ENCODE data around the gene NECTIN2.
"Not testable (repeated sequence)": the region's sequence is repeated elsewhere in the genome, so short reads cannot be mapped to it uniquely, and the experiment has no call there.

The NECTIN2 gene

DNA sequence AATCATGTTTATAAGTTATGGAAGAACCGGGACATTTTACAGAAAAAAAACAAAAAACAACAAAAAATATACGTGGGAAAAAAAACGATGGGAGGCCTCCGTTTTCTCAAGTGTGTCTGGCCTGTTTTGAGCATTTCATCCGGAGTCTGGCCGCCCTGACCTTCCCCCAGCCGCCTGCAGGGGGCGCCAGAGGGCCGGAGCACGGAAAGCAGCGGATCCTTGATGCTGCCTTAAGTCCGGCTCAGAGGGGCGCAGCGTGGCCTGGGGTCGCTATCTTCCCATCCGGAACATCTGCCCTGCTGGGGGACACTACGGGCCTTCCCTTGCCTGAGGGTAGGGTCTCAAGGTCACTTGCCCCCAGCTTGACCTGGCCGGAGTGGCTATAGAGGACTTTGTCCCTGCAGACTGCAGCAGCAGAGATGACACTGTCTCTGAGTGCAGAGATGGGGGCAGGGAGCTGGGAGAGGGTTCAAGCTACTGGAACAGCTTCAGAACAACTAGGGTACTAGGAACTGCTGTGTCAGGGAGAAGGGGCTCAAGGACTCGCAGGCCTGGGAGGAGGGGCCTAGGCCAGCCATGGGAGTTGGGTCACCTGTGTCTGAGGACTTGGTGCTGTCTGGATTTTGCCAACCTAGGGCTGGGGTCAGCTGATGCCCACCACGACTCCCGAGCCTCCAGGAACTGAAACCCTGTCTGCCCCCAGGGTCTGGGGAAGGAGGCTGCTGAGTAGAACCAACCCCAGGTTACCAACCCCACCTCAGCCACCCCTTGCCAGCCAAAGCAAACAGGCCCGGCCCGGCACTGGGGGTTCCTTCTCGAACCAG, 57.7 kb downstream of the NECTIN2 start:
- Histone ChIP-seq H2AFZ (ENCODE audit: low read depth, low read length) (no peak overlapping the region), H3K36me3 (ENCODE audit: insufficient read depth, low read length) (peaks cover 30% of the 10 kb centered on the region), H3K27me3 (ENCODE audit: insufficient read depth, low read length) (no peaks in the 10 kb centered on the region), H3K4me1 (ENCODE audit: insufficient read depth, low read length) (peaks cover 6% of the 10 kb centered on the region), H3K4me3 (ENCODE audit: low read length) (no peak overlapping the region), H3K9me3 (ENCODE audit: low read length) (no peaks in the 10 kb centered on the region)

DNA sequence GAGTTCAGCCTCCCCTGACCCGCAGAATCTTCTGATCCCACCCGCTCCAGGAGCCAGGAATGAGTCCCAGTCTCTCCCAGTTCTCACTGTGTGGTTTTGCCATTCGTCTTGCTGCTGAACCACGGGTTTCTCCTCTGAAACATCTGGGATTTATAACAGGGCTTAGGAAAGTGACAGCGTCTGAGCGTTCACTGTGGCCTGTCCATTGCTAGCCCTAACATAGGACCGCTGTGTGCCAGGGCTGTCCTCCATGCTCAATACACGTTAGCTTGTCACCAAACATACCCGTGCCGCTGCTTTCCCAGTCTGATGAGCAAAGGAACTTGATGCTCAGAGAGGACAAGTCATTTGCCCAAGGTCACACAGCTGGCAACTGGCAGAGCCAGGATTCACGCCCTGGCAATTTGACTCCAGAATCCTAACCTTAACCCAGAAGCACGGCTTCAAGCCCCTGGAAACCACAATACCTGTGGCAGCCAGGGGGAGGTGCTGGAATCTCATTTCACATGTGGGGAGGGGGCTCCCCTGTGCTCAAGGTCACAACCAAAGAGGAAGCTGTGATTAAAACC, 58.4 kb downstream of the NECTIN2 start:
- Histone ChIP-seq H3K36me3 (ENCODE audit: insufficient read depth, low read length) (peaks cover 30% of the 10 kb centered on the region), H3K4me1 (ENCODE audit: insufficient read depth, low read length) (peaks cover 6% of the 10 kb centered on the region), H3K27me3 (ENCODE audit: insufficient read depth, low read length) (no peaks in the 10 kb centered on the region), H3K9me3 (ENCODE audit: low read length) (no peaks in the 10 kb centered on the region), H2AFZ (ENCODE audit: low read depth, low read length) (no peak overlapping the region), H3K4me3 (ENCODE audit: low read length) (no peak overlapping the region)

DNA sequence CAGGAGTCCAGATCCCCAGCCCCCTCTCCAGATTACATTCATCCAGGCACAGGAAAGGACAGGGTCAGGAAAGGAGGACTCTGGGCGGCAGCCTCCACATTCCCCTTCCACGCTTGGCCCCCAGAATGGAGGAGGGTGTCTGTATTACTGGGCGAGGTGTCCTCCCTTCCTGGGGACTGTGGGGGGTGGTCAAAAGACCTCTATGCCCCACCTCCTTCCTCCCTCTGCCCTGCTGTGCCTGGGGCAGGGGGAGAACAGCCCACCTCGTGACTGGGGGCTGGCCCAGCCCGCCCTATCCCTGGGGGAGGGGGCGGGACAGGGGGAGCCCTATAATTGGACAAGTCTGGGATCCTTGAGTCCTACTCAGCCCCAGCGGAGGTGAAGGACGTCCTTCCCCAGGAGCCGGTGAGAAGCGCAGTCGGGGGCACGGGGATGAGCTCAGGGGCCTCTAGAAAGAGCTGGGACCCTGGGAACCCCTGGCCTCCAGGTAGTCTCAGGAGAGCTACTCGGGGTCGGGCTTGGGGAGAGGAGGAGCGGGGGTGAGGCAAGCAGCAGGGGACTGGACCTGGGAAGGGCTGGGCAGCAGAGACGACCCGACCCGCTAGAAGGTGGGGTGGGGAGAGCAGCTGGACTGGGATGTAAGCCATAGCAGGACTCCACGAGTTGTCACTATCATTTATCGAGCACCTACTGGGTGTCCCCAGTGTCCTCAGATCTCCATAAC, 59.5 kb downstream of the NECTIN2 start, which contains the start of gene APOE:
APOE (plus strand) TSS at position 360 of the 724 bp plus-strand sequence. CDS start 829 bp downstream, outside the sequence.
- Histone ChIP-seq H2AFZ (ENCODE audit: low read depth, low read length) (no peak within 1 kb of the TSS), H3K9me3 (ENCODE audit: low read length) (no peaks in the 10 kb centered on the region), H3K4me3 (ENCODE audit: low read length) (no peak within 1 kb of the TSS), H3K4me1 (ENCODE audit: insufficient read depth, low read length) (peaks cover 6% of the 10 kb centered on the region), H3K27me3 (ENCODE audit: insufficient read depth, low read length) (no peaks in the 10 kb centered on the region), H3K36me3 (ENCODE audit: insufficient read depth, low read length) (peaks cover 21% of the 10 kb centered on the region)

DNA sequence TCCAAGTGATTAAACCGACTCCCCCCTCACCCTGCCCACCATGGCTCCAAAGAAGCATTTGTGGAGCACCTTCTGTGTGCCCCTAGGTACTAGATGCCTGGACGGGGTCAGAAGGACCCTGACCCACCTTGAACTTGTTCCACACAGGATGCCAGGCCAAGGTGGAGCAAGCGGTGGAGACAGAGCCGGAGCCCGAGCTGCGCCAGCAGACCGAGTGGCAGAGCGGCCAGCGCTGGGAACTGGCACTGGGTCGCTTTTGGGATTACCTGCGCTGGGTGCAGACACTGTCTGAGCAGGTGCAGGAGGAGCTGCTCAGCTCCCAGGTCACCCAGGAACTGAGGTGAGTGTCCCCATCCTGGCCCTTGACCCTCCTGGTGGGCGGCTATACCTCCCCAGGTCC, 61.5 kb downstream of the NECTIN2 start:
- H3K4me1 ChIP-seq (ENCODE audit: insufficient read depth, low read length): peaks cover 6% of the 10 kb centered on the region
- H3K4me3 ChIP-seq (ENCODE audit: low read length): no peak overlapping the region
- peaks cover 4% of the 10 kb centered on the region for H3K36me3 ChIP-seq (ENCODE audit: insufficient read depth, low read length)
- no peak overlapping the region for H2AFZ ChIP-seq (ENCODE audit: low read depth, low read length)
- no peaks in the 10 kb centered on the region for H3K27me3 ChIP-seq (ENCODE audit: insufficient read depth, low read length)
- no peaks in the 10 kb centered on the region for H3K9me3 ChIP-seq (ENCODE audit: low read length)

DNA sequence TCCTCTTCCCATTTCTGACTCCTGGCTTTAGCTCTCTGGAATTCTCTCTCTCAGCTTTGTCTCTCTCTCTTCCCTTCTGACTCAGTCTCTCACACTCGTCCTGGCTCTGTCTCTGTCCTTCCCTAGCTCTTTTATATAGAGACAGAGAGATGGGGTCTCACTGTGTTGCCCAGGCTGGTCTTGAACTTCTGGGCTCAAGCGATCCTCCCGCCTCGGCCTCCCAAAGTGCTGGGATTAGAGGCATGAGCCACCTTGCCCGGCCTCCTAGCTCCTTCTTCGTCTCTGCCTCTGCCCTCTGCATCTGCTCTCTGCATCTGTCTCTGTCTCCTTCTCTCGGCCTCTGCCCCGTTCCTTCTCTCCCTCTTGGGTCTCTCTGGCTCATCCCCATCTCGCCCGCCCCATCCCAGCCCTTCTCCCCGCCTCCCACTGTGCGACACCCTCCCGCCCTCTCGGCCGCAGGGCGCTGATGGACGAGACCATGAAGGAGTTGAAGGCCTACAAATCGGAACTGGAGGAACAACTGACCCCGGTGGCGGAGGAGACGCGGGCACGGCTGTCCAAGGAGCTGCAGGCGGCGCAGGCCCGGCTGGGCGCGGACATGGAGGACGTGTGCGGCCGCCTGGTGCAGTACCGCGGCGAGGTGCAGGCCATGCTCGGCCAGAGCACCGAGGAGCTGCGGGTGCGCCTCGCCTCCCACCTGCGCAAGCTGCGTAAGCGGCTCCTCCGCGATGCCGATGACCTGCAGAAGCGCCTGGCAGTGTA, 62.2 kb downstream of the NECTIN2 start:
- H3K27me3 ChIP-seq (ENCODE audit: insufficient read depth, low read length): no peaks in the 10 kb centered on the region
- H3K9me3 ChIP-seq (ENCODE audit: low read length): no peaks in the 10 kb centered on the region
- H3K4me1 ChIP-seq (ENCODE audit: insufficient read depth, low read length): peaks cover 6% of the 10 kb centered on the region
- H3K36me3 ChIP-seq (ENCODE audit: insufficient read depth, low read length): no peaks in the 10 kb centered on the region
- no peak overlapping the region for H3K4me3 ChIP-seq (ENCODE audit: low read length)
- H2AFZ ChIP-seq (ENCODE audit: low read depth, low read length): no peak overlapping the region

DNA sequence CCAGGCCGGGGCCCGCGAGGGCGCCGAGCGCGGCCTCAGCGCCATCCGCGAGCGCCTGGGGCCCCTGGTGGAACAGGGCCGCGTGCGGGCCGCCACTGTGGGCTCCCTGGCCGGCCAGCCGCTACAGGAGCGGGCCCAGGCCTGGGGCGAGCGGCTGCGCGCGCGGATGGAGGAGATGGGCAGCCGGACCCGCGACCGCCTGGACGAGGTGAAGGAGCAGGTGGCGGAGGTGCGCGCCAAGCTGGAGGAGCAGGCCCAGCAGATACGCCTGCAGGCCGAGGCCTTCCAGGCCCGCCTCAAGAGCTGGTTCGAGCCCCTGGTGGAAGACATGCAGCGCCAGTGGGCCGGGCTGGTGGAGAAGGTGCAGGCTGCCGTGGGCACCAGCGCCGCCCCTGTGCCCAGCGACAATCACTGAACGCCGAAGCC, 62.8 kb downstream of the NECTIN2 start:
- peaks cover 4% of the 10 kb centered on the region for H3K4me1 ChIP-seq (ENCODE audit: insufficient read depth, low read length)
- H3K9me3 ChIP-seq (ENCODE audit: low read length): no peaks in the 10 kb centered on the region
- peaks cover 2% of the 10 kb centered on the region for H3K27me3 ChIP-seq (ENCODE audit: insufficient read depth, low read length)
- H3K36me3 ChIP-seq (ENCODE audit: insufficient read depth, low read length): no peaks in the 10 kb centered on the region
- no peak overlapping the region for H2AFZ ChIP-seq (ENCODE audit: low read depth, low read length)
- no peak overlapping the region for H3K4me3 ChIP-seq (ENCODE audit: low read length)

DNA sequence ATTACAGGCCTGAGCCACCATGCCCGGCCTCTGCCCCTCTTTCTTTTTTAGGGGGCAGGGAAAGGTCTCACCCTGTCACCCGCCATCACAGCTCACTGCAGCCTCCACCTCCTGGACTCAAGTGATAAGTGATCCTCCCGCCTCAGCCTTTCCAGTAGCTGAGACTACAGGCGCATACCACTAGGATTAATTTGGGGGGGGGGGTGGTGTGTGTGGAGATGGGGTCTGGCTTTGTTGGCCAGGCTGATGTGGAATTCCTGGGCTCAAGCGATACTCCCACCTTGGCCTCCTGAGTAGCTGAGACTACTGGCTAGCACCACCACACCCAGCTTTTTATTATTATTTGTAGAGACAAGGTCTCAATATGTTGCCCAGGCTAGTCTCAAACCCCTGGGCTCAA, 63.7 kb downstream of the NECTIN2 start:
- Histone ChIP-seq H2AFZ (ENCODE audit: low read depth, low read length) (no peak overlapping the region), H3K4me1 (ENCODE audit: insufficient read depth, low read length) (peaks cover 10% of the 10 kb centered on the region), H3K4me3 (ENCODE audit: low read length) (no peak overlapping the region), H3K36me3 (ENCODE audit: insufficient read depth, low read length) (no peaks in the 10 kb centered on the region), H3K9me3 (ENCODE audit: low read length) (no peaks in the 10 kb centered on the region), H3K27me3 (ENCODE audit: insufficient read depth, low read length) (peaks cover 8% of the 10 kb centered on the region)

DNA sequence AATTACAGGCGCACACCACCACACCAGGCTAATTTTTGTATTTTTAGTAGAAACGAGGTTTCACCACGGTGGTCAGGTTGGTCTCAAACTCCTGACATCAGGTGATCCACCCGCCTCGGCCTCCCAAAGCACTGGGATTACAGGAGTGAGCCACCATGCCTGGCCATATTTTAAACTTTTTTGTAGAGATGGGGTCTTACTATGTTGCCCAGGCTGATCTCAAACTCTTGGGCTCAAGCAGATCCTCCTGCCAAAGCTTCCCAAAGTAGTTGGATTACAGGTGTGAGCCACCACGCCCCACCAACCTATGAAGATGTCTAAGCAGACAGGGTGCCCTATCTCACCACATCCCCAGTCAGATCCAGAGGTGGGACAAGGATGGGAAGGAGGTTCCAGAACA, 65.8 kb downstream of the NECTIN2 start:
- not testable (repeated sequence) for H3K27me3 ChIP-seq (ENCODE audit: insufficient read depth, low read length); H2AFZ ChIP-seq (ENCODE audit: low read depth, low read length); H3K4me3 ChIP-seq (ENCODE audit: low read length); H3K9me3 ChIP-seq (ENCODE audit: low read length); H3K4me1 ChIP-seq (ENCODE audit: insufficient read depth, low read length); H3K36me3 ChIP-seq (ENCODE audit: insufficient read depth, low read length)

DNA sequence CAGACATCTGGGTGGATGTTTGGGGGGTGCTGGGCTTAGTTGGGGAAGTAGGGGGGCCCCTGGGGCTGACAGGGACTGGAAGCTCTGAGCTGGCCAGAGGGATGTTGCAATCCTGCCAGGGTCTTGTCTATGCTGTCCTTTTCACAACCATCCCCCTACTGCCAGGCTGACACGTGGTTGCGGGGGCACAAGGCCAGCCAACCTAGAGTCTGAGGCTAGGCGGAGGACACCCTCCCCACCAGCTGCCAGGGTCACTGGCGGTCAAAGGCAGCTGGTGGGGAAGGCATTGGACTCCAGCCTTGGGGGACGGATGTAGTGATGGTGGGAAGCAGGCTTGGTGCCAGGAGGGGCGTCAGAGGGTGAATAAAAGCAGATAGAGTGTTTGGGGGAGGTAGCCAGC, 66.8 kb downstream of the NECTIN2 start:
- Histone ChIP-seq H3K27me3 (ENCODE audit: insufficient read depth, low read length) (peaks cover 8% of the 10 kb centered on the region), H2AFZ (ENCODE audit: low read depth, low read length) (no peak overlapping the region), H3K36me3 (ENCODE audit: insufficient read depth, low read length) (no peaks in the 10 kb centered on the region), H3K4me1 (ENCODE audit: insufficient read depth, low read length) (peaks cover 6% of the 10 kb centered on the region), H3K9me3 (ENCODE audit: low read length) (no peaks in the 10 kb centered on the region), H3K4me3 (ENCODE audit: low read length) (no peak overlapping the region)

DNA sequence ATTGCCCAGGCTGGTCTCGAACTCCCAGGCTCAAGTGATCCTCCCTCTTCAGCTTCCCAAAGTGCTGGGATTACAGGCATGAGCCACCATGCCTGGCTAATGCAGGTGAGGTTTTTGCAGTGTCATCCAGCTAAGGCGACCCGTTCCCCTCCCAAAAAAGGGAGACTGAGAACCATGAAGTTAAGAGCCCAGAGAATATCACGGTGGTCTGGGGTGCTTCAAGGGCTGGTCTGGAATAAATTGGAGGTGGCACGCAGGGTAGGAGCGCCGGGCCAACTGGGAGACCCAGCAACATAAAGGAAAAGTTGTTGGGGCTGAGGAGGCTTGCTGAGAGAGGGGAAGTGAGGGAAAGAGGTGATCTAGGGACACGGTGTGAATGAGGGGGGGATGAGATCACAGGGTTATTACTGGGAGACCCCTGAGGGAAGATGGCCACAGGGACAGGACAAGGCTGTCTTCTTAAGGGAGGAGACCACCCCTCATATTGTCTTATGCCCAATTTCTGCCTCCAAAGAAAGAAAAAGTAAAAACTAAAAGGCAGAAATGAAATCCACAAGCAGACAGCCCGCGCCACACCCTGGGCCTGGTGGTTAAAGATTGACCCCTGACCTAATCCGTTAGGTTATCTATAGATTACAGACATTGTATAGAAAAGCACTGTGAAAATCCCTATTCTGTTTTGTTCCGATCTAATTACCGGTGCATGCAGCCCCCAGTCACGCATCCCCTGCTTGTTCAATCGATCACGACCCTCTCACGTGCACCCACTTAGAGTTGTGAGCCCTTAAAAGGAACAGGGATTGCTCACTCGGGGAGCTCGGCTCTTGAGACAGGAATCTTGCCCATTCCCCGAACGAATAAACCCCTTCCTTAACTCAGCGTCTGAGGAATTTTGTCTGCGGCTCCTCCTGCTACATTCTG, 67.7 kb downstream of the NECTIN2 start:
- H3K9me3 ChIP-seq (ENCODE audit: low read length); H3K36me3 ChIP-seq (ENCODE audit: insufficient read depth, low read length); H3K27me3 ChIP-seq (ENCODE audit: insufficient read depth, low read length); H3K4me1 ChIP-seq (ENCODE audit: insufficient read depth, low read length): not testable (repeated sequence)
- peak overlapping the region; percentile 36 for H3K4me3 ChIP-seq (ENCODE audit: low read length)
- H2AFZ ChIP-seq (ENCODE audit: low read depth, low read length): peak overlapping the region; percentile 89

DNA sequence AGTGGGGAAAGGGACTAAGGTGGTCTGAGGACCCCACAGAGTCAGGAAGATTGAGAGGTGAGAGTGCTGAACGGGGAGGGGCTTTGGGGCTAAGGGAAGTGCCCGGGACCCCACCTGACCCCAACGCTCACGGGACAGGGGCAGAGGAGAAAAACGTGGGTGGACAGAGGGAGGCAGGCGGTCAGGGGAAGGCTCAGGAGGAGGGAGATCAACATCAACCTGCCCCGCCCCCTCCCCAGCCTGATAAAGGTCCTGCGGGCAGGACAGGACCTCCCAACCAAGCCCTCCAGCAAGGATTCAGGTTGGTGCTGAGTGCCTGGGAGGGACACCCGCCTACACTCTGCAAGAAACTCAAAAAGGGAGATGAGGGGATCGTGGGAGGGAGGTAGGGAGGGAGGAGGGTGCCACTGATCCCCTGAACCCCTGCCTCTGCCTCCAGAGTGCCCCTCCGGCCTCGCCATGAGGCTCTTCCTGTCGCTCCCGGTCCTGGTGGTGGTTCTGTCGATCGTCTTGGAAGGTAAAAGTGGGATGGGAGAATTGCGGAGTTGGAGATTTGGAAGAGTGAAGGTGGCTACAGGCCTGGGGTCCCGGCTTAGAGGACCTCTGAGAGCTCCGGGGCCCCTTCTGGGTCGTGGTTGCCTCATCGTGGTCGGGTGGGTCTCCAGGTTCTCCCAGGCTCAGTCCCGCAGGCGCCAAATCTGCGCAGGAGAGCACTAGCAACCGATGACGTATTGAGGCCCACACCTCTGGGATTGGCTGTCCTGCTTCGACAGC, 68.5 kb downstream of the NECTIN2 start, which contains the start of gene APOC1:
APOC1 (plus strand) TSS at position 176 of the 774 bp plus-strand sequence; CDS start at position 460, 284 bp downstream.
- H3K4me1 ChIP-seq (ENCODE audit: insufficient read depth, low read length); H3K27me3 ChIP-seq (ENCODE audit: insufficient read depth, low read length); H3K9me3 ChIP-seq (ENCODE audit: low read length); H3K36me3 ChIP-seq (ENCODE audit: insufficient read depth, low read length): not testable (repeated sequence)
- H2AFZ ChIP-seq (ENCODE audit: low read depth, low read length): peak within 1 kb of the TSS; percentile 89
- H3K4me3 ChIP-seq (ENCODE audit: low read length): peak within 1 kb of the TSS; percentile 36
